Thymus (tissue), 11 donors: ENCODE results near the gene SIGLEC5. TPM values are rescaled to one million over a fixed set of nuclear protein-coding genes. Genes with fewer than 3 reads are reported as not detected.

Experiments
- DNase-seq, 9 donors: peaks; one replicate each; pipeline ENCODE4 v3.0.0-alpha.2; 2013; ENCODE audit warnings: low spot score in 9 of 9, low read depth in 6 of 9, missing footprints in 1 of 9
- H3K27ac ChIP-seq, 2 donors: one replicate each; pipeline ENCODE4 v1.5.1; 2013; ENCODE audit warnings: control low read depth in 1 of 2, low read depth in 1 of 2, low read length in 1 of 2, mild to moderate bottlenecking in 1 of 2, moderate library complexity in 1 of 2
- H3K27me3 ChIP-seq, 2 donors: one replicate each; pipeline ENCODE4 v1.5.1; 2013; ENCODE audit warnings: low read length in 1 of 2; ENCODE audit not compliant: control insufficient read depth in 2 of 2, insufficient read depth in 1 of 2
- H3K36me3 ChIP-seq, 2 donors: one replicate each; pipeline ENCODE4 v1.5.1; 2013; ENCODE audit warnings: low read length in 1 of 2, mild to moderate bottlenecking in 1 of 2, moderate library complexity in 1 of 2; ENCODE audit not compliant: control insufficient read depth in 2 of 2, insufficient read depth in 2 of 2
- H3K4me1 ChIP-seq, 2 donors: one replicate each; pipeline ENCODE4 v1.5.1; 2013; ENCODE audit warnings: low read length in 2 of 2; ENCODE audit not compliant: control insufficient read depth in 2 of 2, insufficient read depth in 2 of 2
- H3K4me3 ChIP-seq, 2 donors: one replicate each; pipeline ENCODE4 v1.5.1; 2013; ENCODE audit warnings: low read length in 2 of 2, control low read depth in 1 of 2, mild to moderate bottlenecking in 1 of 2
- H3K9me3 ChIP-seq, 2 donors: one replicate each; pipeline ENCODE4 v1.5.1; 2013; ENCODE audit warnings: low read length in 1 of 2, mild to moderate bottlenecking in 1 of 2; ENCODE audit not compliant: control insufficient read depth in 2 of 2, insufficient read depth in 1 of 2
- WGBS: extraction: QIAGEN DNeasy Blood & Tissue Kit; methylation state at CpG from one replicate; pipeline ENCODE4 v1.1.7; 2013; 5-methylcytosine and 5-hydroxymethylcytosine counted together
- polyA plus RNA-seq: library from polyadenylated mRNA; stranded (reverse); fragments of 200-250 nt; gene quantifications from one replicate; pipeline ENCODE4 v1.2.3, GENCODE V29; 2013
- total RNA-seq: library from RNA; stranded (reverse); fragments of 120-200 nt; gene quantifications from one replicate; pipeline ENCODE4 v1.2.4, GENCODE V29; 2013
- donor health status: healthy.

Gene SIGLEC5
- total and polyA plus RNA-seq, 2 donors, result 0.90 TPM; not detected in 1

DNA sequence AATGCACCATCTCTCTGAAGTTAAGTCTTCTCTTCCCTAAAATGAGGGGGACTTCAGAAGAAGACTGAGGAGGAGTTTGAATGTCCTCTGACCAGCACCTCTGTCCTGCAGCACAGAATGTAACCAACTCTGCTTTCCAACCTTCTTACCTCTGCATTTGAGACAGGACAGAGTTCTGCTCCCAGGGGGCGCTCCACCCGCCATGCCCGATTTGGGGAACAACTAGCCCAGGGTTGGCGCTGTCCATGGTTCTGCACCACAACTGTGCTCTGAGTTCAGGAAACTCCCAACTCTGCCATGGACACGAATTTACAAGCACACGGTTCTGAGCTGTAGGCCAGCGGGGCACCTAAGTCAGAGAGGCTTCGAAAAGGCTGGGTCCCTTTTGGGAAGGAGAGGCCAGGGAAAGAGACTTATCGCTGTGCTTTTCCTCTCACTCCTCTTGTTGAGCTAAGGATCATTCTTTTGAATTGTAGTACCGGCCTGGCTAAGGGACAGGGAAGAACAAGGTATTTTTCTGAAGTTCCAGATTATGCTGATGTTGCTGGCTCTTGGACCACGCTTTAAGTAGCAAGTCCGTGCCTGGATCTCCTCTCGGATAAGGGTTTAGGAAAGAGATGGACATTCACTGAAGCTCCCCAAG lies 22.2 kb downstream of the SIGLEC5 start:
- Histone ChIP-seq H3K4me1 (no peaks in the 10 kb centered on the region), H3K27me3 (peaks cover 3% of the 10 kb centered on the region in 2 donors), H3K9me3 (no peaks in the 10 kb centered on the region), H3K4me3 (no peak overlapping the region), H3K36me3 (no peaks in the 10 kb centered on the region), H3K27ac (no peak overlapping the region)
- 30% methylated on average over 13 of the region's 13 CpGs for WGBS
- peak; percentile 34 to 79 (median 60) for DNase-seq

DNA sequence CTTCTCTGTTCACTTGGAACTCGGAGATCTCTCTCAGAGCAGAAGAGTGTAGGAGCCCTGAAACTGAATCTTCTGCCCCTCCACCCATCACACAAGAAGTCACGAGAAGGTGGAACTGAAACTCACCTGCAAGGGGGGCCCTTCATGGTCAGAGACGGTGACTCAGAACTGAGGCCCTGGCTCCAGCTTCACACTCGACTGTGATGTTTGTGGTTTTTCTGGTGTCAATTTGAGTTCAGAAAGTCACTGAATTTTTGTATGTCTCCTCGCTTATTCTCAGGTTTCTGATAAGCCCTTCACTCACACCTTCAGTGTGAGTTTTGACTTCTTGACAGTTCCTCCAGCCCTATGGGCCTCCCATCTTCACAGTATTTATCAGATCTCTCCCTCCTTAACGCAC lies 23.1 kb downstream of the SIGLEC5 start:
- Histone ChIP-seq H3K9me3 (no peaks in the 10 kb centered on the region), H3K36me3 (no peaks in the 10 kb centered on the region), H3K27me3 (peaks cover 3 to 11% of the 10 kb centered on the region in 2 donors), H3K4me3 (no peak overlapping the region), H3K4me1 (no peaks in the 10 kb centered on the region), H3K27ac (no peak overlapping the region)
- DNase-seq, result peak in 1 of 9 donors; percentile 21
- 48% methylated on average over 6 of the region's 6 CpGs for WGBS

DNA sequence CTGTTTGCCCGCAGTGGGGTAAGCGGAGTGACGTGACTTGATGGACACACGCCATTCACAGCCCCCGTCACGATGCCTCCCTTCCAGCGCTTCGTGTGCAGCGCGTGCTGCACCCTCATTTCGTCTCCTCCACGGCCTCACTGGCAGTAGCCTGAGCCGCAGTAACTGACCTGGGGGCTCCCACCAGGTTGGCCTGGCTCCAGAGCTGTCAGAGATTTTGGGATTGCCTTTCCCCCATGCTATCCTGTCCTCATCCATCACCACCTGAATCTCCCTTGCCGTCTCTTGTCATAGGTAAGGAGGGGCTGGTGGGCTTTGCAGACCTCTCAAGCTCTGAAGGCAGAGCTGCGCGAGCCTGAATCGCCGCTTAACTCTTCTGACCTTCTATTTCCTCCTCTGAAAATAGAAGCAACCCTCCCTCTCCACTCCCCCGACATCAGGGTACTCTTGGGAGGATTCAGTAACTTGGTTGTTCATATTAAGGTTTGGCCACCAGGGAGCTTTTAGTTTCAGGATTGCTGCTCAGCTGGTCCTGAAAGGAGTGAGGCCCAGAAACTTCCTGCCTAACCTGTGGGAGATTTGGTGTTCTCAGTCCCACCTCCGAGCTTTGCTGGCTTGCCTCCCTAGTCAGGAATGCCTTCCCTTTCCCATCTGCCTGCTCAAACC lies 27.9 kb downstream of the SIGLEC5 start:
- Histone ChIP-seq H3K36me3 (no peaks in the 10 kb centered on the region), H3K27me3 (peaks cover 23 to 39% of the 10 kb centered on the region in 2 donors), H3K4me3 (no peak overlapping the region), H3K9me3 (peaks cover 0 to 2% of the 10 kb centered on the region in 2 donors), H3K4me1 (peaks cover 0 to 2% of the 10 kb centered on the region in 2 donors), H3K27ac (no peak overlapping the region)
- WGBS, result 96% methylated on average over 20 of the region's 20 CpGs
- DNase-seq, result no peak

GRCh38 chr19:51600940-51601580 lies 29.1 kb downstream of the SIGLEC5 start:
- Histone ChIP-seq H3K4me3 (peak overlapping the region in 1 of 2 donors; percentile 10), H3K4me1 (peaks cover 0 to 2% of the 10 kb centered on the region in 2 donors), H3K36me3 (no peaks in the 10 kb centered on the region), H3K9me3 (peaks cover 0 to 2% of the 10 kb centered on the region in 2 donors), H3K27me3 (peaks cover 23 to 39% of the 10 kb centered on the region in 2 donors), H3K27ac (no peak overlapping the region)
- no peak for DNase-seq
- WGBS, result 11% methylated on average over 59 of the region's 59 CpGs

DNA sequence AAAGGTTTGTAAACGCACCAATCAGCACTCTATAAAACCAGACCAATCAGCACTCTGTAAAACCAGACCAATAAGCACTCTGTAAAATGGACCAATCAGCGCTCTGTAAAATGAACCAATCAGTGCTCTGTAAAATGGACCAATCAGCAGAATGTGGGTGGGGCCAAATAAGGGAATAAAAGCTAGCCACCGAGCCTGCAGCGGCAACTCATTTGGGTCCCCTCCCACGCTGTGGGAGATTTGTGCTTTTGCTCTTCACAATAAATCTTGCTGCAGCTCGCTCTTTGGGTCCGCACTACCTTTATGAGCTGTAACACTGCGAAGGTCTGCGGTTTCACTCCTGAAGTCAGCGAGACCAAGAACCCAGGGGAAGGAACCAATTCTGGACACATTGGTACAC lies 31.1 kb downstream of the SIGLEC5 start:
- Histone ChIP-seq H3K9me3 (peaks cover 0 to 2% of the 10 kb centered on the region in 2 donors), H3K36me3 (no peaks in the 10 kb centered on the region), H3K27ac (no peak overlapping the region), H3K27me3 (peaks cover 20 to 39% of the 10 kb centered on the region in 2 donors), H3K4me1 (peaks cover 2 to 5% of the 10 kb centered on the region in 2 donors), H3K4me3 (no peak overlapping the region)
- 98% methylated on average over 10 of the region's 10 CpGs for WGBS
- DNase-seq, result no peak

GRCh38 chr19:51598159-51598915 lies 31.9 kb downstream of the SIGLEC5 start:
- H3K27ac ChIP-seq, result no peak overlapping the region
- H3K4me3 ChIP-seq, result no peak overlapping the region
- peaks cover 0 to 2% of the 10 kb centered on the region in 2 donors for H3K9me3 ChIP-seq
- 96% methylated on average over 31 of the region's 31 CpGs for WGBS
- H3K27me3 ChIP-seq, result peaks cover 20 to 39% of the 10 kb centered on the region in 2 donors
- peaks cover 9 to 10% of the 10 kb centered on the region in 2 donors for H3K4me1 ChIP-seq
- H3K36me3 ChIP-seq, result no peaks in the 10 kb centered on the region
- no peak for DNase-seq

DNA sequence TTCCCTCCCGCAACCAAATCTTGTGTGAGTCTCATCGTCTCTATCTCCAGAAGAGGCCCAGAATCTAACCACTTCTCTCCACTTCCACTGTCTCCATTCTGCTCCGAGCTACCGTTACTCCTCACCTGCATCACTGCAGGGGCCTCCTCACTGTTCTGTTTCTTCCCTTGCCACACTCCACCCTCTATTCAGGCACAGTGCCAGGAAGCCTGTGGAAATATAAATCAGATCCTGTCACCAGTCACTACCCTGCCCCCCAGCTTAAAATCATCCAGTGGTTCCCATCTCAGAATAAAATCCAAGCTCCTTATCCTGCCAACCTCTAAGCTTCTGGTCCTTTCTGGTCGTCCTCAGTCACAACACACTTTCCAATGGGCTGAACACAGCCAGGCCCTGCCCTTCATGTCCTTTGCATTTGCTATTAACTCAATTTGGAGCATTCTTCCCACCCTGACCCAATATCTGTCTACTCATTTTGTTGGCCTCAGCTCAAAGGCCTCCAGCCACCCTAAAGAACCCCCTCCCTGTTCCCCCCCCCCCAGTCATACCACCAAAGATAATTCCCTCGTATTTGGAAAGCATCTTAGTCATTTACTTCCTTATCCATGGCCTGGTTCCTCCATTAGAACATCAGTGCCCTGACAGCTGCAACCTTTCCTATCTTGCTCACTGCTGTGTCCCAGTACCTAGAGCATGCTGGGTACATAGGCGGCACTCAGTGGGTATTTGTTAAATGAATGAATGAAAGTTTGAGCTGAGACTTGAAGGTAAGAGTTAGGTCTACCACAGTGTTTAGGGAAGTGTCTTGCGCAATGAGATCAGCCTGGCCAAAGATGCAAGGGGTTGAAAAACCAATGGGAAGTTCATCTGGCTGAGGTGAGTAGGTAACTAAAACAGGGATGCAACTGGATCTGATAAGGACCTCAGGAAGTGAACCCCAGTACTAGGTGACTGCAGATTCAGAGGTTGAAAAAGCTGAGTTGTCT lies 34.7 kb downstream of the SIGLEC5 start:
- Histone ChIP-seq H3K27ac (no peak overlapping the region), H3K4me3 (no peak overlapping the region)
- WGBS, result 79% methylated on average over 8 of the region's 8 CpGs

GRCh38 chr19:51594774-51595109 lies 35.5 kb downstream of the SIGLEC5 start:
- peaks cover 3 to 10% of the 10 kb centered on the region in 2 donors for H3K27me3 ChIP-seq

More for the DNA sequence above, 34.7 kb downstream of the SIGLEC5 start:
- Histone ChIP-seq H3K4me1 (peaks cover 10 to 11% of the 10 kb centered on the region in 2 donors), H3K36me3 (no peaks in the 10 kb centered on the region), H3K9me3 (peaks cover 0 to 1% of the 10 kb centered on the region in 2 donors), H3K27me3 (peaks cover 7 to 14% of the 10 kb centered on the region in 2 donors)
- DNase-seq, result no peak

More at GRCh38 chr19:51594774-51595109, 35.5 kb downstream of the SIGLEC5 start:
- no peak for DNase-seq
- Histone ChIP-seq H3K4me1 (peaks cover 10 to 11% of the 10 kb centered on the region in 2 donors), H3K36me3 (no peaks in the 10 kb centered on the region), H3K4me3 (peak overlapping the region; percentile 51 to 61), H3K27ac (no peak overlapping the region), H3K9me3 (peaks cover 0 to 1% of the 10 kb centered on the region in 2 donors)
- WGBS, result 28% methylated on average over 6 of the region's 6 CpGs
